Measurements from ENCODE around the gene MGST1.

DNA sequence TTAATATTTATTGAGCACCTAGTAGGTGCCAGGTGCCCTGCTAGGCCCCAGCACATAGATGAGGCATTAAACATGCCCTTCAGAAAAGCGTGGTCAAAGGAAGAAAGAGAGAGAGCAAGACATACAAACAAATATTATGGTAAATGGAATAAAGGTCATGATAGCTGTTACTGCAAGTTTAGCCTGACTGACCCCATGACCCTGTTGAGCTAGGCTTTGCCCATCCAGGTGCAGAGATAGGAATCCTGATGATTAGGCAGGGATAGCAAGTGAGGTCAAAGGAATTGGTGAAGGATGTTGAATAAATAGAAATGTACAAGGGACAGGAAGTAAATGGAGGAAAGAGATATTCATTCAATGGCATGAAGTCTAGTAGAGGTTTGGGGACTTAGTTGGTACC, 36.5 kb upstream of the MGST1 start:
- TF ChIP-seq, protein P1, sequence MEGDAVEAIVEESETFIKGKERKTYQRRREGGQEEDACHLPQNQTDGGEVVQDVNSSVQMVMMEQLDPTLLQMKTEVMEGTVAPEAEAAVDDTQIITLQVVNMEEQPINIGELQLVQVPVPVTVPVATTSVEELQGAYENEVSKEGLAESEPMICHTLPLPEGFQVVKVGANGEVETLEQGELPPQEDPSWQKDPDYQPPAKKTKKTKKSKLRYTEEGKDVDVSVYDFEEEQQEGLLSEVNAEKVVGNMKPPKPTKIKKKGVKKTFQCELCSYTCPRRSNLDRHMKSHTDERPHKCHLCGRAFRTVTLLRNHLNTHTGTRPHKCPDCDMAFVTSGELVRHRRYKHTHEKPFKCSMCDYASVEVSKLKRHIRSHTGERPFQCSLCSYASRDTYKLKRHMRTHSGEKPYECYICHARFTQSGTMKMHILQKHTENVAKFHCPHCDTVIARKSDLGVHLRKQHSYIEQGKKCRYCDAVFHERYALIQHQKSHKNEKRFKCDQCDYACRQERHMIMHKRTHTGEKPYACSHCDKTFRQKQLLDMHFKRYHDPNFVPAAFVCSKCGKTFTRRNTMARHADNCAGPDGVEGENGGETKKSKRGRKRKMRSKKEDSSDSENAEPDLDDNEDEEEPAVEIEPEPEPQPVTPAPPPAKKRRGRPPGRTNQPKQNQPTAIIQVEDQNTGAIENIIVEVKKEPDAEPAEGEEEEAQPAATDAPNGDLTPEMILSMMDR (IDR thresholded peaks at IDR 0.05) = no peak
- TF ChIP-seq EP300 (IDR thresholded peaks at IDR 0.05) (no peak), POLR2AphosphoS5 (IDR thresholded peaks at IDR 0.05) (no peak)
